ENCODE data around the gene AARS2.
A peak's percentile ranks its signal among the peaks of the same experiment; 100 is the strongest.
"Not testable (repeated sequence)": the region's sequence is repeated elsewhere in the genome, so short reads cannot be mapped to it uniquely, and the experiment has no call there.

AARS2 gene

DNA sequence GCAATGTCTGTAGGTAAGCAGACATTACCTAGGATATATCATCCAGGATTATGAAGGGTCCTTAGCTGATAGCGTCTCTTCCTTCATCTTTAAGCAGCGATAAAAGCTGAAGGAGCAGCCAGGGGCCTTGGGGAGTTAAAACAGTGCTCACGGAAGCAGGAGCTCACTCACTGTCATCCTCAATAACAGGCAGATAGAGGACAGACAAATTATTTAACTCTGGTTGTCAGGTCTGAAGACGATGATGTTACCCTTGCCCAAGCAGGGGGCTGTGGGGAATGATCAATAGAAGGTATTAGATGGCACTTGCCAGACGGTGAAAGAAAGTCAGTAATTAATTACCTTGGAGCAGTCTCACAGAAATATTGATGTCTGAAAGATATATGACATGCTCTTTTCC is 16.7 kb upstream of the AARS2 start:
- no peak for DNase-seq (ENCODE audit: low read depth in 2 of 2)

DNA sequence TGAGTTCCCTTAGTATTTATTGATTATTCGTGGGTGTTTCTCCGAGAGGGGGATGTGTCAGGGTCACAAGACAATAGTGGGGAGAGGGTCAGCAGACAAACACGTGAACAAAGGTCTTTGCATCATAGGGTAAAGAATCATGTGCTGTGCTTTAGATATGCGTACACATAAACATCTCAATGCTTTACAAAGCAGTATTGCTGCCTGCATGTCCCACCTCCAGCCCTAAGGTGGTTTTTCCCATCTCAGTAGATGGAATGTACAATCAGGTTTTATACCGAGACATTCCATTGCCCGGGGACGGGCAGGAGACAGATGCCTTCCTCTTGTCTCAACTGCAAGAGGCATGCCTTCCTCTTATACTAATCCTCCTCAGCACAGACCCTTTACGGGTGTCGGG is 15.1 kb upstream of the AARS2 start:
- not testable (repeated sequence) for DNase-seq (ENCODE audit: low read depth in 2 of 2)

DNA sequence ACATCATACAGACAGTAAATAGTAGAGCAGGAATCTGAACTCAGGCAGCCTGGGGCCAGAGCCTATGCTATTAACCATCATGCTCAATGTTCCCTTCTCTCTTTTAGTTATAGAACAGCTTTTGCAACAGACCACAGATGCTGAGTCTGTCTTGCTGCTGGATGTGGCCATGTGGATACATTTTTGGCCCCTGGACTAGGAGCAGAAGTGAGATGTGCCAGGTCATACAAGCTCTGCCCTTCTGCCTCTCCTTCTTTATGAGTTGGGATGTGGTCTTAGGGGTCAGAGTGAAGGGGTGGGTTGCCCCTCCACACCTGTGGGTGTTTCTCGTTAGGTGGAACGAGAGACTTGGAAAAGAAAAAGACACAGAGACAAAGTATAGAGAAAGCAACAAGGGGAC is 14.6 kb upstream of the AARS2 start:
- no peak for DNase-seq (ENCODE audit: low read depth in 2 of 2)

DNA sequence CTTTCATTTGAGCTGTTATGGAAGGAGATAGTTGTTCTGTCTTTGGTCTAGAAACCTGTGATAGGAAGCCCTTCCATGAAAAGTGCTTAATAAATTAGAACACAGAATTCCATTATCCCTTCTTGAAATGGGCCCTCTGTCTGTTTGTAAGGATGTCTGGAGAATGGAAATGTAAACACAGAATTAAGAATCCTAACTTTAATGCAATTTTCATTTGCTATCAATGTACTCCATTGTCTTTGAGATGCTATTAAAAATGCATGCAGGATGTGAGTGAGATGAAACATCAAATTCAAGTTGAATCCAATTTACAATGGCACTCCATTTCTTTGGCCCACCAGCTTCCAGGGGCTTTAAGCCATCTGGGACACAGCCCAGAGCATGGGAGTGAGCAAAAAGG is 13.9 kb upstream of the AARS2 start:
- no peak for DNase-seq (ENCODE audit: low read depth in 2 of 2)

DNA sequence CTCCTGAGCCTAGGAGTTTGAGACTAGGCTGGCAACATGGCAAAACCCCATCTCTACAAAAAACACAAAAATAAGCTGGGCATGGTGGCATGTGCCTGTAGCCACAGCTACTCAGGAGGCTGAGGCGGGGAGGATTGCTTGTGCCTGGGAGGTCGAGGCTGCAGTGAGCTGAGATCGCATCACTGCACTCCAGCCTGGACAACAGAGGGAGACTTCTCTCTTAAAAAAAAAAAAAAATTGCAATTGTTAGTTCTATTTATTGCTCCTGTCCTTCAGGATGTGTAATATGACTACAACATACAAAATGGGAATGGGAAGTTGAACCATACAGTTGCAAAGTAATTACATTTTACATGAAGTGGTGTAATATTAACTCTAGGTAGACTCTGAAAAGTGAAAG is 8.1 kb upstream of the AARS2 start:
- no peak for DNase-seq (ENCODE audit: low read depth in 2 of 2)

DNA sequence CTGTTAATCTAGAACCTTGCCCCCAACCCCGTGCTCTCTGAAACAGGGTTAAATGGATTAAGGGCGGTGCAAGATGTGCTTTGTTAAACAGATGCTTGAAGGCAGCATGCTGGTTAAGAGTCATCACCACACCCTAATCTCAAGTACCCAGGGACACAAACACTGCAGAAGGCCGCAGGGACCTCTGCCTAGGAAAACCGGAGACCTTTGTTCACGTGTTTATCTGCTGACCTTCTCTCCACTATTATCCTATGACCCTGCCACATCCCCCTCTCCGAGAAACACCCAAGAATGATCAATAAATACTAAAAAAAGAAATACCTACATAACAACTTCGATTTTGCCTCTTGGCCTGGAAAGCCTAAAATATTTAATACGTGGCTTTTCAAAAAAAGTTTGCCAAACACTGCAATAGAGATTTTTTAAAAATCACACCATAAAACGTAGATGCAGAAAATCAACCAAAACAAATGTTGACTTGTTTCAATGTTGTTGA is 4.0 kb upstream of the AARS2 start:
- not testable (repeated sequence) for DNase-seq (ENCODE audit: low read depth in 2 of 2)

DNA sequence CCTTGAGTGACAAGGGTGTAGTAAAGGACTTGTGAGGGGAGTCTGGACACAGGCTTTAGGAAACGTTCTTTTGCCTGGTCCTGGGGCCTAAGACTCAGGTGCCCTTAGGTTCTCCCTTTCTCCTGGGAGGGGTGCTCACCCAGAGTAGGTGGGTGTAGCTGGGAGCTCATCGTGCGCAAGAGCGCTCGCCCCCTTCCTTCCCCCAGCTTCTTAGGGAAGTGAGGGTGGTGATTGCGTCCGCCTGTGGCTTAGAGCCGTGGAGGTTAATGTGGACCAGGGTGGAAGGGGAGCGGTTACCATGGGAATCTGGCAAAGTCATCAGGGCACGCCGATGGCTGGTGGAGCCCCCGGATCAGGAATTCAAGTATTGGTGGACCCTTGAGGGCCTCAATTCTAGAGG is 3.3 kb upstream of the AARS2 start:
- no peak for DNase-seq (ENCODE audit: low read depth in 2 of 2)

DNA sequence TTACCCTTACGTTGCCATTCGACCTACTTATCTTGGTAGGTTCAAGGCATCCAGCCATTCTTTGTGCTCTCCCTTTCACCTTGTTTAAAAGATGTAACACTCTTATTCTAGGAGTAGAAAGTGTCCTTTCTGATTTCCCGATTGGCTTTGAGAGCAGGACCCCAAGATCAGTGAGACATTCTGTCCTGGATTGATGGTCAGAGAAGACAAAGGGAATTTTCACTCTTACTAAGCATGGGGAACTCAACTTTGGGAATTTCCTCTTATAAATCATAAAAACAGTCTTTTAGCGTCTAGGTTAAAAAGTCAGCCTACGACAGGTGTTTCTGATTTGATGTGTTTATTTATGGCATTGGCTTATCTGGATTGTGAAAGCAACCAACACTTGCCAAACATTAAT is 2.8 kb upstream of the AARS2 start:
- no peak for DNase-seq (ENCODE audit: low read depth in 2 of 2)

DNA sequence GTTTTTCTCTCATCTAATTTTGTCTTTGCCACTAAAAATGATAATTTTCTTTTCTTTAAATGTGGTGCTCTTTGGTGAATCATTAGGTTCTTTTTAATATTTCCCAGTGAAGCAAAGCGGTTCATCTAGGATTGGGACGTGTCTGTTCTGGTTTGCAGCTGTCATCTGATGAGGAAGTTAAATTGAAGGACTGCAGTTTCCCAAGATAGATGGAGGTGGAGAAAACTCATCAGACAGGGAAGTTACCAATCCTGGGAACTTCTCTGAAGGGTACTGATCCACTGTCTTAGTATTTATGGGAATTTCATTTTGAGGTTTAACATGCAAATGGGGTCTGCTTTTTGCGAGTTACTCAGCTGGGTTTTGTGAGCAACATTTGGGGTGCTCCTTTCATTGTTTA is 2.4 kb upstream of the AARS2 start:
- DNase-seq (ENCODE audit: low read depth in 2 of 2) = no peak

DNA sequence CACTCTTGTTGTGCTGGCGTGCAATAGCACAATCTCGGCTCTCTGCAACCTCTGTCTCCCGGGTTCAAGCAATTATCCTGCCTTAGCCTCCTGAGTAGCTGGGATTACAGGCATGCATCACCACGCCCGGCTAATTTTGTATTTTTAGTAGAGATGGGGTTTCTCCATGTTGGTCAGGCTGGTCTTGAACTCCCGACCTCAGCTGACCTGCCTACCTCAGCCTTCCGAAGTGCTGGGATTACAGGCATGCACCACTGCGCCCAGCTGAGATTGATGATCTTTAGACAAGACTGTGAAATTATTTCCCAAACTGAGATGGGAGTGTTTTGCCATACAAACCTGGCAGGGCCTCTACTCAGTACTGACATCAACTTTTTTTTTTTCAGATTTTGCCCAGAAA is 1.5 kb upstream of the AARS2 start:
- not testable (repeated sequence) for DNase-seq (ENCODE audit: low read depth in 2 of 2)

DNA sequence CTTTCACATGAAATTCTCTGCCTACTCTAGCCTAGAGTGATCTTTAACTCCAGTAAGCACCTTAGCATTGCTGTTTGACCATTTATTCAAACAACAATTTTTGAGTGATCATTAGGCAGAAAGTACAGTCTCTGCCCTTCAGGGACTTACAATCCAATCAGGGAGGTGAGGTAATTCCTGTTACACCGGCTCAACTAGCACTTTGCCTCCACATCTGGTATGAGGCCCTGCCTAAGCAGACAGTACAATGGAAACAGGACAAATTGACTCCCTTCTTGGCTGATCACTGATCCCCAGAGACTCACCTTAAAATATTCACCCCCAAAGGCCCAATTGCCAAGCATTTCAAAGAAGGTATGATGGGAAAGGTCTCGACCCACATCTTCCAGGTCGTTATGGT is 1.4 kb downstream of the AARS2 start:
- DNase-seq (ENCODE audit: low read depth in 2 of 2) = no peak

DNA sequence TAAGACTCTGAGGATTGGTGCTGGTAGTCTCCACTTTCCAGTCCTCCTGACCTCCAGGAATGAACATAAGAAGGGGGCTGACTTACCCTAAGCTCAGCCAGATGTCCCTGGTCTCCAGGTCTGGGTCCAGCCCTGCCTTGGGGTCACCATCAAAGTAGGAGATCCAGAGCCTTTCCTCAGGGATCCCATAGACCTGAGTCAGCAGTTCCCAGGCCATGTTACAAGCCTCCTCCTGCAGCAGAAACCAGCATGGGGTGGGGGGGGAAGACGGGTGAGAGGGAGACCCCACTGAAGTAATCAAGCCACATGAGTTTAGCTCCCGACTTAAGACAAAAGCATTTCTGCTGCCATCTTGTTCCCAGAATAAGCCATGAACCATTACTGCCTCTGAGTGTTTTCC is 1.8 kb downstream of the AARS2 start:
- no peak for DNase-seq (ENCODE audit: low read depth in 2 of 2)

DNA sequence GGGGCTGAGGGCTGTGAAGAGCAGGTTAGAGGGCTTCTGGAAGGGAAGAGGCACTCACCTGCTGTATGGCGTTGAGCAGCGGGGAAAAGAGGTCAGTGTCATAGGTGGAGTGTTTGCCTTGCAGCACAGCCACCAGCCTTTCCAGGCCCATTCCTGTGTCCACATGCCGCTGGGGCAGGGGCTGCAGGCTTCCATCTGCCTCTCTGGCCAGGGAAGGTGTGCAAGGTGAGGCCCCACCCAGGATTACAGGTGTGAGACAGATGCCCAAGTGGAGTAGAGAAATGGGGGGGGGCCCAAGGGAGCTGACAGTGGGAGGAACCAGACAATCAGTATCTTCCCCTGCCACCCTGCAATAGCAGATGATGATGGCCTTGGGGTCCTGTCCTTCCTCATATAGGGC is 2.9 kb downstream of the AARS2 start:
- DNase-seq (ENCODE audit: low read depth in 2 of 2) = no peak

DNA sequence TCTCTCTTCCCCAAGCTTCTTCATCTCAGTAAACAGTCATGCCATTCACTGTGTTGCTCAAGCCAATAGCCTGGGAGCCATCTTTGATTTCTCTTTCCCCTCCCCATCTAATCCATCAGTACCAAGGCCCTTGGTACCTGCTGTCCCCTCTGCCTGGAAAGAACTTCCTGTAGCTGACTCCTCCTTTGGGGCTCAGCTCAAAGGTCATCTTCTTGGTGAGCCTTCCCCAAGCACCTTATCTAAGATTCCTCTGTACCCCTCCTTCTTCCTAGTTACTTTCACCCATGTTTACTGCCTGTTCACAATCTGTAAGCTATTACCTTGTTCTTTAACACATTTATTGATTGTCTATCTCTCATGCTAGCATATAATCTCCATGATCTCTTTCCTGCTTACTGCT is 3.5 kb downstream of the AARS2 start:
- no peak for DNase-seq (ENCODE audit: low read depth in 2 of 2)

DNA sequence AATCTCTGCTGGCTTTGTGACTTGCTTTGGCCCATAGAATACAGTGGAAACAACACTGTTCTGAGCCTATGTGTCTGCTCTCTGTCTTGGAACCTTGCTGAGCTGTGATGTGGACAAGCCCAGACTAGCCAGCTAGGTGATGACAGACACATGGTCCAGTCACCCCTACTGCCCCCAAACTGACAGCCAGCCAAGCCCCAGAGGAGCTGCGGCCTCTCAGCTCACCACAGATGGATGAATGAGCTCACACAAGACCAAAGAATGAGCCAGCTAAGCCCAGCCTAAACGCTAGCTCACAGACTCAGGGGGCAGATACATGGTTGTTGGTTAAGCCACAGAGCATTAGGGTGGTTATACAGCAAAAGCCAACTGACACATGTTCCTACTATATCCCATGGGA is 4.1 kb downstream of the AARS2 start:
- no peak for DNase-seq (ENCODE audit: low read depth in 2 of 2)

DNA sequence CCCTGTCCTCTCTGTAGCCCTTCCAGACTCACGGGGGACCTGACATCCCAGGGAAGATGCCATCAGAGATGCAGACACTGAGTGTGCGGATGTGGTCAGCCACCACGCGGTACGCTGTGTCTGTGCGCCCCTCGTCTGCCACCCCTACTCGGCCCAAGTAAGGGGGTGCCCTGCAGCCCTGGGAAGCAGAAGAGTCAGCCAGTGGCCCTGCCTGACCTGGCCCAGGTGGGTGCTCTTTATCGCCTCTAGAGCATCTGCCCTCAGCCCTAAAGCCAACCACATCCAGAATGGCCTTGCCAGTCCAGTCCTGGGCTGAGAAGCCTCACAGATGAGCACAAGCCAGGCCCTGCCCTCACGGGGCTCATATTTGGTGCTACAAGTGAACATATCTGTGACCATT is 5.9 kb downstream of the AARS2 start:
- no peak for DNase-seq (ENCODE audit: low read depth in 2 of 2)

DNA sequence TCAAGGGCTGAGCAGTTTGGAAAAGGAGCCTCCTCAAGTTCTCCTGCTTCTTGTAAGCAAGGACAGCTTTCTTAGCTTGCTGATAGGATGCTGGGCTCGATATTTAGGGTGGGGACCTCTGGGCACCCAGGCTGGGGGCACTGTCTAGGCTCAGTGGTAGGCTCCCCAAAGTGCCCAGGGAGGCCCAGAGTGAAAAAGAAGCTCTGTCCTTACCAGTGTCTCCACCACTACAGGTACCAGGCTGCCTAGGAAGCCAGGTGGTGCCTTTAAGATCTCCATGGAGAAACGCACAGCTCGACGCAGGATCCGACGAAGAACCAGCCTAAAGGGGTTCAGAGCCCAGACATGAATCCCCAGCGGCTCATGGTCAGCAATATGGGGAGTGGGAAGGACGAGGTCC is 6.4 kb downstream of the AARS2 start:
- no peak for DNase-seq (ENCODE audit: low read depth in 2 of 2)

DNA sequence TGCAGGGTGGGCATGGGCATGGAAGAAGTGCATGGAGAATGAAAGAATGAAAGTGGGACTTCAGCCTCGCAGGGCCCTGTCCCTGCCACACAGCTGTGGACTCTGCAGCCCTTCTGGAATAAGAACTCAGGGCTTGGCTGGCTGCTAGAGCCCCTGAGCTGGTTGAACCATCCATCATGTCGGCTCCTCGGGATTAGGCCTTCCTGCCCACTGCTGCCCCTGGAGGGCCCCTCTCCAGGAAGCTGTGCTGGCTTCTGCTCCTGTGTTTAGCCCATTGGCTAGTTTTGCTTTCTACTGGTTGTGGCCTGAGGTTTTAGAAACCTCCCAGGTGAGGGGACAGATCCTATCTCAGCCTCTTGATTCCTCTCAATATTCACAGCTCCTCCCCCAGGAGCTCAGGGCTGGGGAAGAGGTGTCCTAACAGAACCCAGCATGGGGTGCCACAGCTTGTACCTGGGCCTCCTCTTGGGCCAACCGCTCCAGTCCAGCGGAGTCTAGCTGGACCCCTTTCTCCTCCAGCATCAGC is 7.9 kb downstream of the AARS2 start:
- no peak for DNase-seq (ENCODE audit: low read depth in 2 of 2)

DNA sequence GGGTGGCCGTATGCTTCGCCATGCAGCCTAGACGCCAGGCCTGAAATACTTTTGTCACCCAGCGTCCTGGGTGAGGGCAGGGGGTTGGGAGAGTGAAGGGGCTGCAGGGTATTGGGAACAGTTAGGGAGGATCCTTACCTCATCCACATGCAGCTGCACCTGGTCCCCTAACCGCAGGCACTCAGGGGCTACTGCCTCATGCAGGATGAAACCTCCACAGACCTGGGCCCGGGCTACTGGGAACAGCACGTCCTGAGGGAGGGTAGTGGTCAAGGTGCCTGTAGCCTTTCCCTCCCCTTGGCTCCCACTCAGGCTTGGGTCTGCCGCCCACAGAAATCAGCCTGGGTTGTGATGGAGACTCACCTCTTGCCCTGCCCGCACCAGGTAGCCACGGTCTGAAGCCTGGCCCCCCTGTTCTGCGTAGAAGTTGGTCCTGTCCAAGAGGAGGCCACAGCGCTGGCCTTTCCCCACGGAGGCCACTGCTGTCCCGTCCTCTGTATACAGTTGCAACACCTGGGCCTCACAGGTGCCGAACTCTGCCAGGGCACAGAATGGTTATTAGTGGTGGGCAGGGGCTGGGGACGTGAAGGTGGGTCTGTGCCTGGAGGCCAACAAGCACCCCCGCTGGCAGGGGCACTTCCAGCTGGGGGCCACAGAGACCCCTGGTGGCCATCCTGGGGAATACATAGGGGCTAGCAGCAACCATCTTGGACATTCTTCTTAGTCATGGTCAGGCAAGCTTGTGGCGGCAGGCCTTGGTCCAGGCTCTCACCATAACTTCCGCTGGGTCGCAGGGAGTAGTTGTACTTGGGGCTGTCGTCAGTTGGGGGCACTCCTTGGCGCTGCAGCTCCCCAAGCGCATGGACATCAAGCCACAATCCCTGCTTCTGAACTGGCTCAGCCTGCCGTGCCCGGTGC is 8.6 kb downstream of the AARS2 start:
- peak in 1 of 2 donors; percentile 11 for DNase-seq (ENCODE audit: low read depth in 2 of 2)

DNA sequence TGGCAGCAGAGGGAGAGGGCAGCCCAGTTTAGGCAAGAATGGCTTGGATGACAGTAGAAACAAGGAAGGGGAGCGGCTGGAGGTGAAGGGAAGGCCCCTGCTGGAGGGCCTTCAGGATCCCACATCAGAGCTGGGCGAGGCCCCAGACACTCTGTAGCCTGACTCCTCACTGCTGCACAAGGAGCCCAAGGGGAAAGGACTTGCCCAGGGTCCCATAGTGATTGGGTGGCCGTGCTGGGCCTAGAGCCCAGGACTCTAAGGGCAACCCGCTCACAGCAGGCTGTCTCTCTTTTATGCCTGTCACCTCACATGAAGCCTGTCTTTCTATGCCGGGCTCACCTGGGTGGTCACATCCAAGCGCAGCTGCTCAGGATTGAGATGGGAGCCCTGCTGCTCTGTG is 9.3 kb downstream of the AARS2 start:
- DNase-seq (ENCODE audit: low read depth in 2 of 2) = no peak

DNA sequence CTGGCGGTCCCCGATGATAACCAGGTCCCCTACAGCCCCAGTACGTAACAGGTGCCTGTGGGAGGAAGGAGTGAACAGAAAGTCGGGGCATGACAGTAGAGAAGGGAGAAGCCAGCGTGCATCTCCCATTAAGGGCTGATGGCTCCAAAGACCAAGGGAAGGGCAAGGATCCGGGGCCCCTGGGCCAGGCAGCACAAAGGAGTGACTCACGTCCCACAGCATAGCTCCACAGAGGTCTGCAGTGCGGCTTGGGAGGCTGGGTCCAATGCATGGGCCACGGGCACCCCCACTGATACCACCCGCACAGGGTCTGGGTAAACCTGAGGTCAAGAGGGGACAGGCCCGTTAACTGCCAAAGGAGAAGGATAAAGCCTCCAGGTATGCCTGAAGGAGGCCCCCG is 10.3 kb downstream of the AARS2 start:
- DNase-seq (ENCODE audit: low read depth in 2 of 2) = no peak

DNA sequence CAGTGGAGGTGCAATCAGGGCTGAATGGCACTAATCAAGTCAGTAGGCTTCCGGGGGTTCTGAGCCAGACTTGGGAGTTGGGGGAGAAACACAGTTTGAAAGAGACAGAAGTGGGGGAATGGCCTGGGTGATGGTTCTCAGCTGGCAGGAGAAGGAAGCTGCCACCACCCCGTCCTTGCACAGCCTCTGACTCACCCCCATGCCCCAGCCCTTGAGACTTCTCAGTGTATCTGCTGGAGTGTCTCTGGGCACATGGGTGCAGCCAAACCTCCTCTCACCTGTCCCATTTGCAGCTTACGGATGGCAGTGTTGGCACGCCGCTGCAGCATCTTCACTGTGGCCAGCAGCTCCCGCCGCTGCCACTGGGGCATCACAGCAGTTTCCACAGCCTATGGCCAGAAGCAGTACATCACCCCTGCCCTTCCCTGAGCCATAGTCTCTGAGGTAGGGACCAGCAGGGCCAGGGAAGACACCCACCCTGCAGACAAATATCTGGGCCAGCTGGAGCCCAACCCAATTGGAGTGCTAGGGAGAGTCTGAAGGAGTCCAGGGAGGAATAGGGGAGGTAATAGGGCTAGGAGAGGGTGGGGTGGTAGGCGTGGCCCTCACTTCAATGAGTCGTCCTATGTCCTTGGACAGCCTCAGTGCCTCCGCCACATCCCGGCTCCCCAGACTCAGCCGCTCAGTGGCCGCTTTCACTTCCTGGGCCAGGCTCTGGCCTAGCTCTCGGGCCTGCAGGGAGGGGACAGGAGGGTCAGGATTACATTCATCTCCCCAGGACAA is 11.2 kb downstream of the AARS2 start:
- DNase-seq (ENCODE audit: low read depth in 2 of 2) = no peak

DNA sequence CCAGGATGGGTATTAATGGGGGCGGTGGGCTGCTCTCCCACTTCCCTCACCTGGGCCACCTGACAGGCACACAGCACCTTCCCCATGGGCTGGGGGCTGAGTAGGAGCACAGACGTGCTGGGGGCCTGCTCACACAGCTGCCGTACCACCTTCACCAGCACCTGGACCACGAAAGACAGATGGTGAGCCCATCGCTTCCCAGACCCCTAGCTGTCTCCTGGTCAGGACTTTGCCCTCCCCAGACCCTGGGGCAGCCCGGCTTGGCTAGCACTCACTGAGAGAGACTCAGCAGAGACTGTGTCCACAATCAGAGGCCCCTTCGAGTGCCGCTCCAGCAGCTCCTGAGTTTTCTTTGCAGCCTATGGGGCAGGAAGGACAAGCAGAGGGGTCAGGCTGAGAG is 12.0 kb downstream of the AARS2 start:
- DNase-seq (ENCODE audit: low read depth in 2 of 2) = no peak
